ENCODE data around the gene NETO2.
"Not testable (repeated sequence)": the region's sequence is repeated elsewhere in the genome, so short reads cannot be mapped to it uniquely, and the experiment has no call there.

NETO2 gene

DNA sequence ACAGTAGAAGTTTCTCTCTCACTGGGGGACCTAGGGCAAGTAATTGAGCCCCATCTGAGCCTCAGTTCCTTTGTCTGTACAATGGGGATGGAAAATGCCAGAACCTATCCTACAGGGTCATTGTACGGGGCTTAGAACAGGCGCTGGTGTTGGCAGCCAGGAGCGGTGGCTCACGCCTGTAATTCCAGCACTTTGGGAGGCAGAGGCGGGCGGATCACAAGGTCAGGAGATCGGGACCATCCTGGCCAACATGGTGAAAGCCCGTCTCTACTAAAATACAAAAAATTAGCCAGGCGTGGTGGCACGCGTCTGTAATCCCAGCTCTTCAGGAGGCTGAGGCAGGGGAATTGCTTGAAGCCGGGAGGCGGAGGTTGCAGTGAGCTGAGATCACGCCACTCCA lies 87.7 kb downstream of the NETO2 start:
- H3K27me3 ChIP-seq (ENCODE audit: control insufficient read depth in 1 of 2, insufficient read depth in 2 of 2, low read length in 2 of 2); H3K9ac ChIP-seq (ENCODE audit: low read length in 2 of 2); H3K9me3 ChIP-seq (ENCODE audit: control insufficient read depth in 2 of 2, low read length in 2 of 2); H3K4me1 ChIP-seq (ENCODE audit: control insufficient read depth, insufficient read depth, low read length); H3K27ac ChIP-seq (ENCODE audit: low read length); H3K4me3 ChIP-seq (ENCODE audit: low read length in 2 of 2); H3K36me3 ChIP-seq (ENCODE audit: control insufficient read depth in 2 of 2, insufficient read depth in 2 of 2, low read length in 2 of 2): not testable (repeated sequence)

- Histone ChIP-seq H3K4me3 (ENCODE audit: low read length in 2 of 2) (no peak overlapping the region), H3K36me3 (ENCODE audit: control insufficient read depth in 2 of 2, insufficient read depth in 2 of 2, low read length in 2 of 2) (no peaks in the 10 kb centered on the region), H3K27me3 (ENCODE audit: control insufficient read depth in 1 of 2, insufficient read depth in 2 of 2, low read length in 2 of 2) (no peaks in the 10 kb centered on the region), H3K9ac (ENCODE audit: low read length in 2 of 2) (no peak overlapping the region), H3K27ac (ENCODE audit: low read length) (no peak overlapping the region), H3K4me1 (ENCODE audit: control insufficient read depth, insufficient read depth, low read length) (no peaks in the 10 kb centered on the region), H3K9me3 (ENCODE audit: control insufficient read depth in 2 of 2, low read length in 2 of 2) (no peaks in the 10 kb centered on the region)
Measured at GRCh38 chr16:47055136-47055885, 88.4 kb downstream of the NETO2 start.

- H3K27ac ChIP-seq (ENCODE audit: low read length): no peak overlapping the region
- no peaks in the 10 kb centered on the region for H3K4me1 ChIP-seq (ENCODE audit: control insufficient read depth, insufficient read depth, low read length)
- H3K9me3 ChIP-seq (ENCODE audit: control insufficient read depth in 2 of 2, low read length in 2 of 2): no peaks in the 10 kb centered on the region
- H3K36me3 ChIP-seq (ENCODE audit: control insufficient read depth in 2 of 2, insufficient read depth in 2 of 2, low read length in 2 of 2): no peaks in the 10 kb centered on the region
- no peak overlapping the region for H3K4me3 ChIP-seq (ENCODE audit: low read length in 2 of 2)
- H3K27me3 ChIP-seq (ENCODE audit: control insufficient read depth in 1 of 2, insufficient read depth in 2 of 2, low read length in 2 of 2): no peaks in the 10 kb centered on the region
- H3K9ac ChIP-seq (ENCODE audit: low read length in 2 of 2): no peak overlapping the region
Measured at GRCh38 chr16:47054306-47054705, 89.4 kb downstream of the NETO2 start.

GRCh38 chr16:47053895-47054294 lies 89.8 kb downstream of the NETO2 start:
- H3K27me3 ChIP-seq (ENCODE audit: control insufficient read depth in 1 of 2, insufficient read depth in 2 of 2, low read length in 2 of 2): no peaks in the 10 kb centered on the region
- H3K36me3 ChIP-seq (ENCODE audit: control insufficient read depth in 2 of 2, insufficient read depth in 2 of 2, low read length in 2 of 2): no peaks in the 10 kb centered on the region
- H3K27ac ChIP-seq (ENCODE audit: low read length): no peak overlapping the region
- H3K4me1 ChIP-seq (ENCODE audit: control insufficient read depth, insufficient read depth, low read length): no peaks in the 10 kb centered on the region
- no peak overlapping the region for H3K4me3 ChIP-seq (ENCODE audit: low read length in 2 of 2)
- no peaks in the 10 kb centered on the region for H3K9me3 ChIP-seq (ENCODE audit: control insufficient read depth in 2 of 2, low read length in 2 of 2)
- H3K9ac ChIP-seq (ENCODE audit: low read length in 2 of 2): no peak overlapping the region

DNA sequence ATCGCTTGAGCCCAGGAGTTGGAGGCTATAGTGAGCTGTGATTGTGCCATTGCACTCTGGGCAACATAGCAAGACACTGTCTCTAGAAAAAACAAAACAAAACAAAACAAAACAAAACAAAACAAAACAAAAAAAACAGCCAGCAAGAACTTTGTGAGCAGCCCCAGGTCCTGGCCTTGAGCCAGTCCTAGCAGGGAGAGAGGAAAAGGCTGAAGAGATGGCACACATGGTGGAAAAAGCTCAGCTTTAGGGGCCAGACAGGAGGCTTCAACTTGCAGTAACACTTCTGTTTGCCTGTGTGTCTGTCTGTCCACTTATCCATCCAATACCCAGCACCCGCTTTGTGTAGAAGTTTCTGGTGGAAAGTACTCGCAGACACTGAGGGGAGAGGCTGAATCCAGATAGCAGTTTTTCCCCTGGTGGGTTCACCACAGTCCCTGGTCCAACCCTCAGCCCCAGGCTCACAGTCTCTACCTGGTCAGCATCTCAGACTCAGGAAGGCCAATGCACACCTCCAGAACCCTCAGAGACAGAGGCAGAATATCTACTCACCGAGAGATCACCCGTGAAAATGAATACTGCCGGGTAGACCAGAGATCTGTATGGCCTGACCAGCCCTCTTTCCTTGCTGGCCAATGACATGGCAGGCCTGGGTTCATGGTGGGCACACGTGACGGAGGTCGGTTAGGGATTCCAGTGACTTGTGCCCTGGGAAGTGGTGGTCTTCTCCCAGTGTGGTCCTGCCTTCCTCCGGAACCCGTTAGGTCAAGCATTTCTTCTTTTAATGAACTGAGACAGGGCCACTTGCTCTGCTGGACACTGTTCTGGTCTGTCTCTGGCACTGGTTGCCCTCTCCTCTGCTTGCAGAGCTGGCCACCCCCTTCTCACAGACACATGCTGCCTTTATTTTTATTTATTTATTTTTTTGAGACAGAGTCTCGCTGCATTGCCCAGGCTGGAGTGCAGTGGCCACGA lies 90.8 kb downstream of the NETO2 start:
- Histone ChIP-seq H3K4me3 (ENCODE audit: low read length in 2 of 2) (no peak overlapping the region), H3K4me1 (ENCODE audit: control insufficient read depth, insufficient read depth, low read length) (no peaks in the 10 kb centered on the region), H3K27me3 (ENCODE audit: control insufficient read depth in 1 of 2, insufficient read depth in 2 of 2, low read length in 2 of 2) (no peaks in the 10 kb centered on the region), H3K9ac (ENCODE audit: low read length in 2 of 2) (no peak overlapping the region), H3K36me3 (ENCODE audit: control insufficient read depth in 2 of 2, insufficient read depth in 2 of 2, low read length in 2 of 2) (no peaks in the 10 kb centered on the region), H3K9me3 (ENCODE audit: control insufficient read depth in 2 of 2, low read length in 2 of 2) (no peaks in the 10 kb centered on the region), H3K27ac (ENCODE audit: low read length) (no peak overlapping the region)

- Histone ChIP-seq H3K9ac (ENCODE audit: low read length in 2 of 2) (no peak overlapping the region), H3K4me1 (ENCODE audit: control insufficient read depth, insufficient read depth, low read length) (no peaks in the 10 kb centered on the region), H3K9me3 (ENCODE audit: control insufficient read depth in 2 of 2, low read length in 2 of 2) (no peaks in the 10 kb centered on the region), H3K27me3 (ENCODE audit: control insufficient read depth in 1 of 2, insufficient read depth in 2 of 2, low read length in 2 of 2) (no peaks in the 10 kb centered on the region), H3K4me3 (ENCODE audit: low read length in 2 of 2) (no peak overlapping the region), H3K27ac (ENCODE audit: low read length) (no peak overlapping the region), H3K36me3 (ENCODE audit: control insufficient read depth in 2 of 2, insufficient read depth in 2 of 2, low read length in 2 of 2) (no peaks in the 10 kb centered on the region)
Measured at GRCh38 chr16:47051031-47051430, 92.7 kb downstream of the NETO2 start.

- Histone ChIP-seq H3K4me1 (ENCODE audit: control insufficient read depth, insufficient read depth, low read length) (no peaks in the 10 kb centered on the region), H3K27me3 (ENCODE audit: control insufficient read depth in 1 of 2, insufficient read depth in 2 of 2, low read length in 2 of 2) (no peaks in the 10 kb centered on the region), H3K4me3 (ENCODE audit: low read length in 2 of 2) (no peak overlapping the region), H3K36me3 (ENCODE audit: control insufficient read depth in 2 of 2, insufficient read depth in 2 of 2, low read length in 2 of 2) (no peaks in the 10 kb centered on the region), H3K27ac (ENCODE audit: low read length) (no peak overlapping the region), H3K9me3 (ENCODE audit: control insufficient read depth in 2 of 2, low read length in 2 of 2) (no peaks in the 10 kb centered on the region), H3K9ac (ENCODE audit: low read length in 2 of 2) (no peak overlapping the region)
Measured at GRCh38 chr16:47049901-47050583, 93.7 kb downstream of the NETO2 start.

GRCh38 chr16:47047524-47048203 lies 96.1 kb downstream of the NETO2 start:
- H3K36me3 ChIP-seq (ENCODE audit: control insufficient read depth in 2 of 2, insufficient read depth in 2 of 2, low read length in 2 of 2): no peaks in the 10 kb centered on the region
- H3K27ac ChIP-seq (ENCODE audit: low read length): no peak overlapping the region
- H3K9me3 ChIP-seq (ENCODE audit: control insufficient read depth in 2 of 2, low read length in 2 of 2): no peaks in the 10 kb centered on the region
- H3K4me1 ChIP-seq (ENCODE audit: control insufficient read depth, insufficient read depth, low read length): no peaks in the 10 kb centered on the region
- H3K27me3 ChIP-seq (ENCODE audit: control insufficient read depth in 1 of 2, insufficient read depth in 2 of 2, low read length in 2 of 2): no peaks in the 10 kb centered on the region
- no peak overlapping the region for H3K4me3 ChIP-seq (ENCODE audit: low read length in 2 of 2)
- H3K9ac ChIP-seq (ENCODE audit: low read length in 2 of 2): no peak overlapping the region

DNA sequence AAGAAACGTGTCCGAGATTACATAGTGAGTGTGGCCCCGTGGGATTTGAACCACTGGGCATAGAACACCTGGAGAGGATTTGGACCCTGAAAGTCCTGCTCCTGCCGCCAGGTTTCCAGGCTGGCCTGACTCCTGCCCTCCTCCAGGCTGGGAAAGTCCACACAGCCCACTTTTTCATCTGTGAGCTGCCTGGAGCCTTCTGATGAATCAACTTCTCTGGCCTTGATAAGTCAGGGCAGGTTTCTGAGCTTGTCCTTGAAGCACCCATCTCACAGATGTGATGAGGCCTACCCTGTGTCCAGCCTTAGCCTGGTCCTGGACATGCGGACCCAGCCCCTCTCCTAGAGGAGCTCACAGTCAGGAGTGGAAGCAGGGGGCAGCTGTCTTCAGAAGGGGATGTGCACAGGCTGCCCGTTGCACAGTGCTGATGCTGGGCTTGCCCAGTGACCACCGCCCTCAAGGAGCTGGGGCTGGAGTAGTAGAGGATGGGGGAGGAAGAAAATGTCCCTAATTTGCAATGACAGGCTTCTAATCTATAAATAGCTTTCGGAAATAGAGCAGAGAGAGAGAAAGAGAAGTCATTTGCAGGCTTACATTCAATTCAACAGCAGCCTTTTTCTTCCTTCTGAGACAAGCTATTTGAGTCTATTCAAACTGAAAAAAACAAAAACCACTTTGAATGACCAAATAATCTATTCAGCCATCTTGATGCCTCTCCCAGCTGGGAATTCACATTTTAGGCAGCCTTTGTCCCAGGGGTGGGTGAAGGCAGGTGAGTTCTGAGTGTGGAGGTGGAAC lies 96.8 kb downstream of the NETO2 start:
- no peaks in the 10 kb centered on the region for H3K4me1 ChIP-seq (ENCODE audit: control insufficient read depth, insufficient read depth, low read length)
- no peak overlapping the region for H3K27ac ChIP-seq (ENCODE audit: low read length)
- no peak overlapping the region for H3K4me3 ChIP-seq (ENCODE audit: low read length in 2 of 2)
- H3K9ac ChIP-seq (ENCODE audit: low read length in 2 of 2): no peak overlapping the region
- H3K9me3 ChIP-seq (ENCODE audit: control insufficient read depth in 2 of 2, low read length in 2 of 2): no peaks in the 10 kb centered on the region
- H3K27me3 ChIP-seq (ENCODE audit: control insufficient read depth in 1 of 2, insufficient read depth in 2 of 2, low read length in 2 of 2): no peaks in the 10 kb centered on the region
- no peaks in the 10 kb centered on the region for H3K36me3 ChIP-seq (ENCODE audit: control insufficient read depth in 2 of 2, insufficient read depth in 2 of 2, low read length in 2 of 2)

DNA sequence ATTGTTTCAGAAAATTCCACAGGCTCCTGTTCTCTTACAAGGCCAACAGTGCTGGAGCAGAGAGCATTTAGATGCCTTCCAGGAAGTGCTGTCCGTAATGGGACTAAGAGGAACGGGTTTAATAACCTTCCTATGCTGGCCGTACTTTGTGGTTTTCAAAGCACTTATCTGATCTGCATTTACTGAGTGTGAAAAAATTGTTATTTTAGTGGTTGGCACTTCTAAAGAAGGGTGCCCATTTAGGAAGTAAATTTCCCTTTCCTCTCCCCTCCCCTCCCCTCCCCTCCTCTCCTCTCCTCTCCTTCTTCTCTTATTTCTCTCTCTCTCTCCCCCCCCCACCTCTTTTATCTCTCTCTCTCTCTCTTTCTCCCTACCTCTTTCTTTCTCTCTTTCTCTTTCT lies 98.3 kb downstream of the NETO2 start:
- H3K36me3 ChIP-seq (ENCODE audit: control insufficient read depth in 2 of 2, insufficient read depth in 2 of 2, low read length in 2 of 2): no peaks in the 10 kb centered on the region
- H3K27me3 ChIP-seq (ENCODE audit: control insufficient read depth in 1 of 2, insufficient read depth in 2 of 2, low read length in 2 of 2): no peaks in the 10 kb centered on the region
- H3K4me3 ChIP-seq (ENCODE audit: low read length in 2 of 2): no peak overlapping the region
- H3K9me3 ChIP-seq (ENCODE audit: control insufficient read depth in 2 of 2, low read length in 2 of 2): no peaks in the 10 kb centered on the region
- H3K9ac ChIP-seq (ENCODE audit: low read length in 2 of 2): no peak overlapping the region
- H3K27ac ChIP-seq (ENCODE audit: low read length): no peak overlapping the region
- no peaks in the 10 kb centered on the region for H3K4me1 ChIP-seq (ENCODE audit: control insufficient read depth, insufficient read depth, low read length)
